Pancreas (tissue), 10 donors: ENCODE data around the gene HLA-DPB1. TPM values are rescaled to one million over a fixed set of nuclear protein-coding genes. Genes with fewer than 3 reads are reported as not detected.
A peak's percentile ranks its signal among the peaks of the same experiment; 100 is the strongest.

Experiments used
- ATAC-seq, 4 donors: fragments of 200-7000 bp; cut with Tn5 transposase; one replicate each; pipeline versions ENCODE4 v1.8.0 to v1.9.1; 2020; ENCODE audit warnings: mild to moderate bottlenecking in 4 of 4, moderate library complexity in 4 of 4
- DNase-seq, 6 donors: peaks; one replicate each; pipeline ENCODE4 v3.0.0-alpha.2; 2020
- FAIRE-seq: peaks from 2 replicates; lab custom pipeline; 2012; peaks lifted over from hg19 to GRCh38; lab: Jason Lieb, UNC
- H3K27ac ChIP-seq, 4 donors: fragments of 200-600 bp; sonication (generic); 1 replicate in 3 of 4; 2 replicates in 1 of 4; pipeline versions ENCODE4 v1.5.0 to v1.8.0; 2020
- H3K27me3 ChIP-seq, 4 donors: fragments of 200-600 bp; one replicate each; pipeline ENCODE4 v1.8.0; 2021
- H3K36me3 ChIP-seq, 3 donors: fragments of 200-600 bp; sonication (generic) in 1 of 3; one replicate each; pipeline versions ENCODE4 v1.5.0 to v1.8.0; 2020 to 2021
- H3K4me1 ChIP-seq, 3 donors: fragments of 200-600 bp; one replicate each; pipeline ENCODE4 v1.8.0; 2021
- H3K4me3 ChIP-seq, 4 donors: fragments of 200-600 bp; sonication (generic) in 2 of 4; one replicate each; pipeline versions ENCODE4 v1.5.0 to v1.8.0; 2020 to 2021
- H3K9me3 ChIP-seq, 4 donors: fragments of 200-600 bp; one replicate each; pipeline ENCODE4 v1.8.0; 2021
- WGBS, 2 donors: extraction: QIAGEN DNeasy Blood & Tissue Kit; methylation state at CpG; one replicate each; pipeline ENCODE4 v1.1.7; 2013; 5-methylcytosine and 5-hydroxymethylcytosine counted together
- intact Hi-C, 3 donors: fragments of 100-400 bp; cut with DNase I; formaldehyde crosslinking; loops; one replicate each; pipeline versions ENCODE4 v1.11.1 to v1.14.2; 2022
- polyA plus RNA-seq, 2 donors: library from polyadenylated mRNA; stranded (reverse); fragments of 200-250 nt; gene quantifications; one replicate each; pipeline ENCODE4 v1.2.3, GENCODE V29; 2013
- total RNA-seq, 6 donors: library from RNA; stranded (reverse); fragmentation: NEBNext Ultra II Directional in 4 of 6; extraction: Animal tissue kit (Norgen Biotek cat#: 25700) in 4 of 6; gene quantifications; one replicate each; pipeline versions ENCODE4 v1.2.1 to v1.2.4, GENCODE V29; 2021 to 2023
- TF ChIP-seq, protein P1 (sequence below), 4 donors: fragments of 200-600 bp; sonication (generic) in 3 of 4; IDR thresholded peaks; one replicate each; pipeline versions ENCODE4 v1.5.0 to v1.8.0; 2021; ENCODE audit warnings: antibody characterized with exemption in 4 of 4
- donor health status: healthy with polysubstance abuse.
- donor health status: DM: no; HTN: no; CAD: no; lungs with moderate emphysema.
- donor health status: DM: no; HTN: no; CAD: no.
- donor health status: control.
- donor health status: control.
- donor health status: Bipolar disorder and iron deficiency.
- donor health status: DM: yes; HTN: yes; CAD: no.
- donor health status: DM: no; HTN: no; CAD: no.
- donor health status: DM: no; HTN: no; CAD: no.
- donor health status: DM: yes; HTN: yes; CAD: no.

The HLA-DPB1 gene
- total RNA-seq (100 to 1,000 TPM in 1 of 6 donors, 10 to 100 TPM in 5; 11.8 to 156 (median 23.3) TPM), polyA plus RNA-seq (10 to 100 TPM; 16.7 to 20.8 TPM)

GRCh38 chr6:33075568-33076405 is at the start of gene HLA-DPB1:
Gene HLA-DPB1 (plus strand): TSS chr6:33075990. CDS start chr6:33076042, 52 bp downstream.
- TF ChIP-seq, protein P1, sequence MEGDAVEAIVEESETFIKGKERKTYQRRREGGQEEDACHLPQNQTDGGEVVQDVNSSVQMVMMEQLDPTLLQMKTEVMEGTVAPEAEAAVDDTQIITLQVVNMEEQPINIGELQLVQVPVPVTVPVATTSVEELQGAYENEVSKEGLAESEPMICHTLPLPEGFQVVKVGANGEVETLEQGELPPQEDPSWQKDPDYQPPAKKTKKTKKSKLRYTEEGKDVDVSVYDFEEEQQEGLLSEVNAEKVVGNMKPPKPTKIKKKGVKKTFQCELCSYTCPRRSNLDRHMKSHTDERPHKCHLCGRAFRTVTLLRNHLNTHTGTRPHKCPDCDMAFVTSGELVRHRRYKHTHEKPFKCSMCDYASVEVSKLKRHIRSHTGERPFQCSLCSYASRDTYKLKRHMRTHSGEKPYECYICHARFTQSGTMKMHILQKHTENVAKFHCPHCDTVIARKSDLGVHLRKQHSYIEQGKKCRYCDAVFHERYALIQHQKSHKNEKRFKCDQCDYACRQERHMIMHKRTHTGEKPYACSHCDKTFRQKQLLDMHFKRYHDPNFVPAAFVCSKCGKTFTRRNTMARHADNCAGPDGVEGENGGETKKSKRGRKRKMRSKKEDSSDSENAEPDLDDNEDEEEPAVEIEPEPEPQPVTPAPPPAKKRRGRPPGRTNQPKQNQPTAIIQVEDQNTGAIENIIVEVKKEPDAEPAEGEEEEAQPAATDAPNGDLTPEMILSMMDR (IDR thresholded peaks at IDR 0.05): no peak
- DNase-seq (no peak), FAIRE-seq (peak; percentile 20), ATAC-seq (peak; percentile 61 to 85 (median 80))
- WGBS, 2 donors: 50 to 62% methylated on average over 10 of the region's 10 CpGs
- Histone ChIP-seq H3K4me3 (peak within 1 kb of the TSS in 1 of 4 donors; percentile 19), H3K9me3 (no peaks in the 10 kb centered on the region), H3K27me3 (peaks cover 0 to 4% (median 0%) of the 10 kb centered on the region in 4 donors), H3K27ac (peak within 1 kb of the TSS in 2 of 4 donors; percentile 50 to 74), H3K4me1 (no peaks in the 10 kb centered on the region), H3K36me3 (no peaks in the 10 kb centered on the region)
- intact Hi-C loops: no loop called here

DNA sequence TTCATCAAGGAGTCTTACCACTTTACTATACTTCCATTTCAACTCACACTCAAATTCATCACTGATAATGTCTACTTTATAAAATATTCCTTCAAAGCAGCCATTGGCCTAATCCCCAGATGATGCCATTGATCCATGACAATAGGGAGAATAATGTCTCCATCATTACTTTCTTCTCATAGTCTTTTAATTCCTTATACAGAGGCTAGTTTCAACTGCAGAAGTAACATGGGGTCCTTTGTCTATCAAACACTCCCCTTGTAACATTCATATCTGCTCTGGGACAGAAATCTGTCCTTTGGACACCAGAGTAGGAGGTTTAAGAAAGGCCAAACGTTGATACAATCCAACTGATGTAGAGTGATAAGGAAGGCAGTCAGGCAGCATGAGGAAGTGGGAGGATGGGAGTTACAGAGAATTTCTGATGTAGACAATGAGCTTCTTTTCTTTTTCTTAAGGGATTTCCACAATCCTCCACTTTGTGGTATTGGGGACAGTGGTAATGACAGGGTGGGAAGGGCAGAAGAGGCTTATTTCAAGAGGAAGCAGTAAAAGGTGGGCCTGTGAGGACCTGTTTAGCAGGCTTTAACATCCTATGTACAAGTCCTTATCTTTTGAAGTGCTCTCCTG is 47.5 kb upstream of the HLA-DPB1 start:
- no peaks in the 10 kb centered on the region for H3K27me3 ChIP-seq
- peaks cover 0 to 4% (median 0%) of the 10 kb centered on the region in 3 donors for H3K4me1 ChIP-seq
- intact Hi-C loops: no loop called here
- peak overlapping the region in 2 of 4 donors; percentile 32 to 38 for H3K27ac ChIP-seq
- no peaks in the 10 kb centered on the region for H3K36me3 ChIP-seq
- 0 to 9% methylated on average over 1 of the region's 1 CpG for WGBS, 2 donors
- ATAC-seq: peak in 2 of 4 donors; percentile 33 to 36
- no peak overlapping the region for H3K4me3 ChIP-seq
- DNase-seq: no peak
- H3K9me3 ChIP-seq: no peaks in the 10 kb centered on the region
- no peak for FAIRE-seq
- TF ChIP-seq, protein P1 (IDR thresholded peaks at IDR 0.05): no peak

DNA sequence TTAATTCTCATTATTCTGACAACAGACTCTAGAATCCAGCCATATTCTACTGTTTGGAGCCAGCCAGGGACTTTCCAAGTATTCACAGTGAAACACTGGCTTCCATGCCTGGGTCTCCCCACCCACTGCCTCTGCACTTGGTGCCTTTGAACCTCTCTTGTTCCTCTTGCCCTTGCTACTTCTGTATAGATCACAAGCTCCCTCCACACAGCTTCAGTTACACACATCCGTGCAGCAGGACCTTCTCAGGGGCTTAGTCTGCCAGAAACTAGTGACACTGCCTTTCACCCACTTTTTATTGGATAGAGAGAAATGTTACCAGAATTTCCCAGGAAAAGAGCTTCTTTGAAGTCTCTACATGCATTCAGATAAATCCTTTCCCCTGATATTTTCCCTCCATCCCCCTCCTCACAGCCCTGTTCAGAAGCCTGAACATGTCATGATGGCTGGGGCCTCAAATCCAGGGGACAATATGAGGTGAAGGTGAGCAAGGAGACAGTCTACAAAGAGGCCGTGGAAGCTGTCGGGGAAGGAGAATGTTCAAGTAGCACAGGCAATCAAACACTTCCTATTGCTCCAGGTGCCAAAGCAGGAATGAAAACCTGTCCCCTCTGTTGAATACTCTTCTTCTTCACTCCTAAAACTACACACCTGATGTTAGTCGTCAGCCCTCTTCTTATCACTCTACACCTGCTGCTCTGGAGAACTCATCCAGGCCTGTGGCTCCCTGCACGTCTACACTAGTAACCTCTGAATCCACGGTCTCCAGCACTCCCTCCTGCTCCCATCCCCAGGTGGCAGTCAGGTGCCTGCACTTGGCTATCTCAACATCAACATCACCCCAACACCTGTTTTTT is 46.2 kb upstream of the HLA-DPB1 start:
- H3K27ac ChIP-seq: peak overlapping the region in 2 of 4 donors; percentile 76 to 80
- ATAC-seq (peak in 3 of 4 donors; percentile 75 to 94 (median 92)), FAIRE-seq (no peak), DNase-seq (peak in 1 of 6 donors; percentile 60)
- TF ChIP-seq, protein P1 (IDR thresholded peaks at IDR 0.05): no peak
- H3K36me3 ChIP-seq: no peaks in the 10 kb centered on the region
- no peaks in the 10 kb centered on the region for H3K27me3 ChIP-seq
- WGBS, 2 donors: 48 to 49% methylated on average over 6 of the region's 6 CpGs
- peaks cover 0 to 4% (median 0%) of the 10 kb centered on the region in 3 donors for H3K4me1 ChIP-seq
- intact Hi-C loops: no loop called here
- no peak overlapping the region for H3K4me3 ChIP-seq
- no peaks in the 10 kb centered on the region for H3K9me3 ChIP-seq

GRCh38 chr6:33030245-33030644 is 45.5 kb upstream of the HLA-DPB1 start:
- Histone ChIP-seq H3K4me3 (no peak overlapping the region), H3K27ac (peak overlapping the region in 2 of 4 donors; percentile 76 to 80), H3K9me3 (no peaks in the 10 kb centered on the region), H3K4me1 (peaks cover 0 to 4% (median 0%) of the 10 kb centered on the region in 3 donors), H3K36me3 (no peaks in the 10 kb centered on the region), H3K27me3 (no peaks in the 10 kb centered on the region)
- intact Hi-C loops: no loop called here
- 44 to 55% methylated on average over 3 of the region's 3 CpGs for WGBS, 2 donors
- DNase-seq: no peak
- TF ChIP-seq, protein P1 (IDR thresholded peaks at IDR 0.05): no peak
- FAIRE-seq: no peak
- ATAC-seq: no peak
